ENCODE results near the gene FGF11.
"Not testable (repeated sequence)": the region's sequence is repeated elsewhere in the genome, so short reads cannot be mapped to it uniquely, and the experiment has no call there.

Gene FGF11

GRCh38 chr17:7471729-7472128 is 32.4 kb downstream of the FGF11 start:
- H3K9me3 ChIP-seq (ENCODE audit: insufficient read depth, low read length): no peaks in the 10 kb centered on the region
- H3K4me3 ChIP-seq (ENCODE audit: insufficient read depth, low read length, poor library complexity, severe bottlenecking): no peak overlapping the region
- H3K4me2 ChIP-seq (ENCODE audit: low read depth, low read length, poor library complexity, severe bottlenecking): no peak overlapping the region
- H3K9me2 ChIP-seq (replicated peaks; ENCODE audit: insufficient read depth, low read length): no peaks in the 10 kb centered on the region
- H3K36me3 ChIP-seq (ENCODE audit: low read length): no peaks in the 10 kb centered on the region
- H3K79me2 ChIP-seq (ENCODE audit: insufficient read depth, low read length): no peaks in the 10 kb centered on the region
- H4K20me1 ChIP-seq (ENCODE audit: low read depth, low read length): no peaks in the 10 kb centered on the region
- H3K9ac ChIP-seq (ENCODE audit: low read length): no peak overlapping the region
- TF ChIP-seq CTCF (IDR thresholded peaks at IDR 0.05; ENCODE audit: insufficient read depth, low read length, poor library complexity, severe bottlenecking) (no peak), EZH2phosphoT487 (conservative IDR thresholded peaks at IDR 0.05; ENCODE audit: low read length) (no peak)
- no peaks in the 10 kb centered on the region for H3K27me3 ChIP-seq (ENCODE audit: low read length)
- no peak overlapping the region for H3K27ac ChIP-seq (ENCODE audit: low read depth, low read length)
- no peak overlapping the region for H2AFZ ChIP-seq (ENCODE audit: low read depth, low read length, severe bottlenecking)
- H3F3A ChIP-seq (ENCODE audit: insufficient read depth): no peaks in the 10 kb centered on the region

- H3K4me2 ChIP-seq (ENCODE audit: low read depth, low read length, poor library complexity, severe bottlenecking); H2AFZ ChIP-seq (ENCODE audit: low read depth, low read length, severe bottlenecking); H3K4me3 ChIP-seq (ENCODE audit: insufficient read depth, low read length, poor library complexity, severe bottlenecking); H3K9me2 ChIP-seq (replicated peaks; ENCODE audit: insufficient read depth, low read length); H3K27me3 ChIP-seq (ENCODE audit: low read length); H3K36me3 ChIP-seq (ENCODE audit: low read length); H3F3A ChIP-seq (ENCODE audit: insufficient read depth); H3K79me2 ChIP-seq (ENCODE audit: insufficient read depth, low read length); H3K27ac ChIP-seq (ENCODE audit: low read depth, low read length); H3K9me3 ChIP-seq (ENCODE audit: insufficient read depth, low read length); H3K9ac ChIP-seq (ENCODE audit: low read length); H4K20me1 ChIP-seq (ENCODE audit: low read depth, low read length): not testable (repeated sequence)
Measured at GRCh38 chr17:7474767-7475166, 35.5 kb downstream of the FGF11 start.

GRCh38 chr17:7475764-7476422 is 36.6 kb downstream of the FGF11 start:
- H3K4me2 ChIP-seq (ENCODE audit: low read depth, low read length, poor library complexity, severe bottlenecking): no peak overlapping the region
- no peaks in the 10 kb centered on the region for H4K20me1 ChIP-seq (ENCODE audit: low read depth, low read length)
- no peaks in the 10 kb centered on the region for H3K79me2 ChIP-seq (ENCODE audit: insufficient read depth, low read length)
- TF ChIP-seq EZH2phosphoT487 (conservative IDR thresholded peaks at IDR 0.05; ENCODE audit: low read length) (no peak), CTCF (IDR thresholded peaks at IDR 0.05; ENCODE audit: insufficient read depth, low read length, poor library complexity, severe bottlenecking) (no peak)
- no peak overlapping the region for H3K9ac ChIP-seq (ENCODE audit: low read length)
- no peaks in the 10 kb centered on the region for H3K36me3 ChIP-seq (ENCODE audit: low read length)
- H3K27ac ChIP-seq (ENCODE audit: low read depth, low read length): no peak overlapping the region
- H3K27me3 ChIP-seq (ENCODE audit: low read length): no peaks in the 10 kb centered on the region
- H3K9me3 ChIP-seq (ENCODE audit: insufficient read depth, low read length): no peaks in the 10 kb centered on the region
- no peaks in the 10 kb centered on the region for H3F3A ChIP-seq (ENCODE audit: insufficient read depth)
- no peak overlapping the region for H2AFZ ChIP-seq (ENCODE audit: low read depth, low read length, severe bottlenecking)
- no peaks in the 10 kb centered on the region for H3K9me2 ChIP-seq (replicated peaks; ENCODE audit: insufficient read depth, low read length)
- H3K4me3 ChIP-seq (ENCODE audit: insufficient read depth, low read length, poor library complexity, severe bottlenecking): no peak overlapping the region

- Histone ChIP-seq H2AFZ (ENCODE audit: low read depth, low read length, severe bottlenecking) (no peak overlapping the region), H3K36me3 (ENCODE audit: low read length) (no peaks in the 10 kb centered on the region), H3K27ac (ENCODE audit: low read depth, low read length) (no peak overlapping the region), H3K9me2 (replicated peaks; ENCODE audit: insufficient read depth, low read length) (no peaks in the 10 kb centered on the region), H3K4me3 (ENCODE audit: insufficient read depth, low read length, poor library complexity, severe bottlenecking) (no peak overlapping the region), H3K79me2 (ENCODE audit: insufficient read depth, low read length) (no peaks in the 10 kb centered on the region), H4K20me1 (ENCODE audit: low read depth, low read length) (no peaks in the 10 kb centered on the region), H3K9ac (ENCODE audit: low read length) (no peak overlapping the region), H3F3A (ENCODE audit: insufficient read depth) (no peaks in the 10 kb centered on the region), H3K9me3 (ENCODE audit: insufficient read depth, low read length) (no peaks in the 10 kb centered on the region), H3K27me3 (ENCODE audit: low read length) (no peaks in the 10 kb centered on the region), H3K4me2 (ENCODE audit: low read depth, low read length, poor library complexity, severe bottlenecking) (no peak overlapping the region)
- TF ChIP-seq CTCF (IDR thresholded peaks at IDR 0.05; ENCODE audit: insufficient read depth, low read length, poor library complexity, severe bottlenecking) (no peak), EZH2phosphoT487 (conservative IDR thresholded peaks at IDR 0.05; ENCODE audit: low read length) (no peak)
Measured at GRCh38 chr17:7476494-7476893, 37.2 kb downstream of the FGF11 start.
